GM12874 (cell line): Measurements from ENCODE around the gene RNF152.

Source experiments
- TF ChIP-seq, protein P1 (sequence below): IDR thresholded peaks from 2 replicates; pipeline ENCODE4 v1.5.1; 2011; ENCODE audit warnings: low read depth, mild to moderate bottlenecking, control low read depth, low read length, moderate library complexity; ENCODE audit not compliant: insufficient read depth

The RNF152 gene

GRCh38 chr18:61784834-61785233 is 108.0 kb downstream of the RNF152 start:
- TF ChIP-seq, protein P1, sequence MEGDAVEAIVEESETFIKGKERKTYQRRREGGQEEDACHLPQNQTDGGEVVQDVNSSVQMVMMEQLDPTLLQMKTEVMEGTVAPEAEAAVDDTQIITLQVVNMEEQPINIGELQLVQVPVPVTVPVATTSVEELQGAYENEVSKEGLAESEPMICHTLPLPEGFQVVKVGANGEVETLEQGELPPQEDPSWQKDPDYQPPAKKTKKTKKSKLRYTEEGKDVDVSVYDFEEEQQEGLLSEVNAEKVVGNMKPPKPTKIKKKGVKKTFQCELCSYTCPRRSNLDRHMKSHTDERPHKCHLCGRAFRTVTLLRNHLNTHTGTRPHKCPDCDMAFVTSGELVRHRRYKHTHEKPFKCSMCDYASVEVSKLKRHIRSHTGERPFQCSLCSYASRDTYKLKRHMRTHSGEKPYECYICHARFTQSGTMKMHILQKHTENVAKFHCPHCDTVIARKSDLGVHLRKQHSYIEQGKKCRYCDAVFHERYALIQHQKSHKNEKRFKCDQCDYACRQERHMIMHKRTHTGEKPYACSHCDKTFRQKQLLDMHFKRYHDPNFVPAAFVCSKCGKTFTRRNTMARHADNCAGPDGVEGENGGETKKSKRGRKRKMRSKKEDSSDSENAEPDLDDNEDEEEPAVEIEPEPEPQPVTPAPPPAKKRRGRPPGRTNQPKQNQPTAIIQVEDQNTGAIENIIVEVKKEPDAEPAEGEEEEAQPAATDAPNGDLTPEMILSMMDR: no peak

GRCh38 chr18:61782545-61782944 is 110.3 kb downstream of the RNF152 start:
- TF ChIP-seq, protein P1: no peak

- TF ChIP-seq, protein P1: no peak
Observed at GRCh38 chr18:61774846-61775245, 118.0 kb downstream of the RNF152 start.

GRCh38 chr18:61772293-61772848 is 120.4 kb downstream of the RNF152 start:
- TF ChIP-seq, protein P1: no peak

DNA sequence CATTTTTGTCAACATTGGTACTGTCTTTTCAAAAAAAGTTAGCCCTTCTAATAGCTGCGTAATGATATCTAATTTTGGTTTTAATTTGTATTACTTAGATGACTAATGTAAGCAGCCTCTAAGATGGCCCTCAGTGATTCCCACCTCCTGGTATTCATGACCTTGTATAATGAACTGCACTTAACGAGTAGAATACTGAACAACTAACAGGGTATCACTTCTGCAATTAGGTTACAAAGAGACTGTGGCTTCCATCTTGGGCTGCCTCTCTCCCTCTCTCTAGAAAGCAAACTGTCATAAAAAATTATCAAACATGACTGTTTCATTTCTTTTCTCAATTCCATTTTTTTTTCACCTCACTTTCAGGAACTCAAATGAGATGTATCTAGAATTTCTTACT is 120.9 kb downstream of the RNF152 start:
- TF ChIP-seq, protein P1: no peak

DNA sequence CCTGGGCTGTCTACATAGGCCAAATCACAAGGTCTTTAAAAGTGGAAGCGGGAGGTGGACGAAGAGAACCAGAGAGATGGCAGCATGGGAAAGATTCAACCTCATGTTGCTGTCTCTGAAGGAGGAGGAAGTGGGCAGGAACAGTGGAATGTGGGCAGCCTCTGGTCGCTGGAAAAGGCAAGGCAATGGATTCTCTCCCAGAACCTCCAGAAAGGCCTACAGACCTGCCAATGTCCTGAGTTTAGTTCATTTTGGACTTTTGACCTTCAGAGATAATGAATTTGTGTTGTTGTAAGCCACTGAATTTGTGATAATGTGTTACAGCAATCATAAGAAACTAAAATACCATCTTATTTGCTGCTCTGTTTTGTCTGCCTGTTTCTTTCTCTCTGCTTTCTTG is 122.5 kb downstream of the RNF152 start:
- TF ChIP-seq, protein P1: no peak

- TF ChIP-seq, protein P1: no peak
Observed at GRCh38 chr18:61766266-61766884, 126.4 kb downstream of the RNF152 start.
